ENCODE data around the gene RTN4. TPM values are rescaled to one million over a fixed set of nuclear protein-coding genes. Genes with fewer than 3 reads are reported as not detected.

Gene RTN4
- total and polyA plus RNA-seq, 2 experiments from 2014 or later = 186 to 223 TPM

DNA sequence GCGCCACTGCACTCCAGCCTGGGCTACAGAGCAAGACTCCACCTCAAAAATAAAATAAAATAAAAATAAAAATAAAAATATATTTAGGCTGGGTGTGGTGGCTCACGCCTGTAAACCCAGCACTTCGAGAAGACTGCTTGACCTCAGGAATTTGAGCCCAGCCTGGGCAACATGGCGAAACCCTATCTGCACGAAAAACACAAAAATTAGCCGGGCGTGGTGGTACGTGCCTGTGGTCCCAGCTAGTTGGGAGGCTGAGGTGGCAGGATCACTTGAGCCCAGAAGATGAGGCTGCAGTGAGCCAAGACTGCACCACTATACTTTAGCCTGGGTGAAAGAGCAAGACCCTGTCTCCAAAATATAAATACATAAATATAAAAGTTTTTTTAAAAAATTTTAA lies 6.4 kb downstream of the RTN4 start:
- Histone ChIP-seq H3K27ac (no peak overlapping the region), H3K9me3 (ENCODE audit: low read depth) (no peaks in the 10 kb centered on the region), H3K4me3 (no peak overlapping the region), H3K4me1 (ENCODE audit: low read depth) (peaks cover 15% of the 10 kb centered on the region), H3K27me3 (no peaks in the 10 kb centered on the region), H3K36me3 (no peaks in the 10 kb centered on the region)
- DNase-seq (ENCODE audit: low read depth in 1 of 2, low spot score in 1 of 2) = no peak
- TF ChIP-seq, protein P1, sequence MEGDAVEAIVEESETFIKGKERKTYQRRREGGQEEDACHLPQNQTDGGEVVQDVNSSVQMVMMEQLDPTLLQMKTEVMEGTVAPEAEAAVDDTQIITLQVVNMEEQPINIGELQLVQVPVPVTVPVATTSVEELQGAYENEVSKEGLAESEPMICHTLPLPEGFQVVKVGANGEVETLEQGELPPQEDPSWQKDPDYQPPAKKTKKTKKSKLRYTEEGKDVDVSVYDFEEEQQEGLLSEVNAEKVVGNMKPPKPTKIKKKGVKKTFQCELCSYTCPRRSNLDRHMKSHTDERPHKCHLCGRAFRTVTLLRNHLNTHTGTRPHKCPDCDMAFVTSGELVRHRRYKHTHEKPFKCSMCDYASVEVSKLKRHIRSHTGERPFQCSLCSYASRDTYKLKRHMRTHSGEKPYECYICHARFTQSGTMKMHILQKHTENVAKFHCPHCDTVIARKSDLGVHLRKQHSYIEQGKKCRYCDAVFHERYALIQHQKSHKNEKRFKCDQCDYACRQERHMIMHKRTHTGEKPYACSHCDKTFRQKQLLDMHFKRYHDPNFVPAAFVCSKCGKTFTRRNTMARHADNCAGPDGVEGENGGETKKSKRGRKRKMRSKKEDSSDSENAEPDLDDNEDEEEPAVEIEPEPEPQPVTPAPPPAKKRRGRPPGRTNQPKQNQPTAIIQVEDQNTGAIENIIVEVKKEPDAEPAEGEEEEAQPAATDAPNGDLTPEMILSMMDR (IDR thresholded peaks at IDR 0.05; ENCODE audit: low read depth, low read length) = no peak

DNA sequence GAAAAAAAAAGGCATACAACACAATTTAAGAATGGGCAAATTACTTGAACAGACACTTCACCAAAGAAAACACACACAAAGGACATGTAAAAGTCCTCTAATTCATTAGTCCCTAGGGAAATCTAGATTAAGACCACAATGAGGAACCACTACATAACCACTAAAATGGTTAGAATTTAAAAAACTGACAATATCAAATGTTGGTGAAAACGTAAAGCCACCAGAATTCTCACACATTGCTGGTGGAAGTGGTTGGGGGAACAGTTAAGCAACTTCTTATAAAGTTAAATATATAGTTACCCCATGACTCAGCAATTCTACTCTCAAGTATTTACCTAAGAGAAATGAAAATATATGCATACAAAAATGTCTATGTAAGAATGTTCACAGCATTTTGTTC lies 11.8 kb downstream of the RTN4 start:
- TF ChIP-seq, protein P1 (IDR thresholded peaks at IDR 0.05; ENCODE audit: low read depth, low read length) = no peak
- Histone ChIP-seq H3K27me3 (no peaks in the 10 kb centered on the region), H3K4me3 (no peak overlapping the region), H3K4me1 (ENCODE audit: low read depth) (peaks cover 7% of the 10 kb centered on the region), H3K9me3 (ENCODE audit: low read depth) (no peaks in the 10 kb centered on the region), H3K36me3 (no peaks in the 10 kb centered on the region), H3K27ac (no peak overlapping the region)
- no peak for DNase-seq (ENCODE audit: low read depth in 1 of 2, low spot score in 1 of 2)

DNA sequence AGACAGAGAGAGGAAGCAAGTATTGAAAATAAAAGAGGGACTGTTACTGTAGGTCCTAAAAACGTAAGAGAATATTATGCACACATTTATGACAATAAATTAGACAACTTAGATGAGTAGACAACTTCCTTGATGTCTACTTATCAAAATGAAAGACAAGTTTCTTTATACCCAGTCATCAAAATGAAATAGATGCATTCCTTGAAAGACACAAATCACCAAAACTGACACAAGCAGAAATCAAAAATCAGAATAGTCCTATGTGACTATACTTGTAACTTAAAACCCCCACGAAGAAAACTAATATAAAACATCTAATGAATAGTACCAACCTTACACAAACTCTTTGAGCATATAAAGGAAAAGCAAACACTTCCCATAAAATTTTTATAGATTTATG lies 14.5 kb downstream of the RTN4 start:
- Histone ChIP-seq H3K4me3 (no peak overlapping the region), H3K36me3 (no peaks in the 10 kb centered on the region), H3K27ac (no peak overlapping the region), H3K27me3 (no peaks in the 10 kb centered on the region), H3K9me3 (ENCODE audit: low read depth) (no peaks in the 10 kb centered on the region), H3K4me1 (ENCODE audit: low read depth) (peaks cover 8% of the 10 kb centered on the region)
- TF ChIP-seq, protein P1 (IDR thresholded peaks at IDR 0.05; ENCODE audit: low read depth, low read length) = no peak
- DNase-seq (ENCODE audit: low read depth in 1 of 2, low spot score in 1 of 2) = no peak

DNA sequence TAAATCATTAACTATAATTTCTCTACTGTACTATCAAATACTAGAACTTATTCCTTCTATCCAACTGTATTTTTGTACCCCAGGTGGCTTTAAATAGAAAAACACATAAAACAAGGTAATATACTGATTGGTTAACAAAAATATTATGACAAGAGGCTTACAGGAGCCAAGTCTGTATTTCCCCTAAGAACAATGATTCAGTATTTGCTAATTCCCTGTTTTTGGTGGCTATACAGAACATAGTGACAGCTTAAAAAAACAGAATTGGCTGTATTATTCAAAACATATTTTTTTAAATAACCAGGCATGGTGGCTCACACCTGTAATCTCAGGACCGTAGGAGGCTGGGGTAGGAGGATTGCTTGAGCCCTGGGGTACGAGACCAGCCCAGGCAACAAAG lies 16.3 kb downstream of the RTN4 start:
- Histone ChIP-seq H3K4me3 (no peak overlapping the region), H3K36me3 (no peaks in the 10 kb centered on the region), H3K27me3 (no peaks in the 10 kb centered on the region), H3K27ac (no peak overlapping the region), H3K4me1 (ENCODE audit: low read depth) (peaks cover 3% of the 10 kb centered on the region), H3K9me3 (ENCODE audit: low read depth) (no peaks in the 10 kb centered on the region)
- no peak for DNase-seq (ENCODE audit: low read depth in 1 of 2, low spot score in 1 of 2)
- TF ChIP-seq, protein P1 (IDR thresholded peaks at IDR 0.05; ENCODE audit: low read depth, low read length) = no peak

DNA sequence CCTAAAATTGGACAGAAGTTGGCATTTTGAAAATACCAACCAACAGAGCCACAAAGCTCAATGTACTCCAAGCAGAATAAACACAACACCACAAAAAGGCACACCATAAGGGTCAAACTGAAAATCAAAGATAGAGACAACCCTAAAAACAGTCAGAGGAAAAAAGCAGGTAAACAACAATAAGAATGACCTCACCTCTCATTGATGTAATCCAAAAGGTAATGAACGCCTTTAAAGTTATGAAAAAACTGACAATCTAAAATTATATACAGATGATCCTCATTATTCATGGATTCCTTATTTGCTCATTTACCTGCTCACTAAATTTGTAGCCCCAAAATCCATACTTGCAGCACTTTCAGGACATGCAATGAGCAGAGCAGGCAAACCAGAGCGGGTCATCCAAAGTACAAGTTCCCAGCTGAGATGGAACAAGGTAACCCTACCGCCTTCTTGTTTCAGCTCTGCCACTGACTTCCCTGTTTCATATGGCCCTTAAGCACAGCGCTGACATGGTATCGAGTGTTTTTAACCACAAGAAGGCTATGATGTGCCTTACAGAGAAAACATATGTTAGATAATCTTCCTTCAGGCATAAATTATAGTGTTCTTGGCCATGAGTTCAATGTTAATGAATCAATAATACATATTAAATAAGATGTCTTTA lies 17.0 kb downstream of the RTN4 start:
- H3K27me3 ChIP-seq = no peaks in the 10 kb centered on the region
- H3K4me3 ChIP-seq = no peak overlapping the region
- TF ChIP-seq, protein P1 (IDR thresholded peaks at IDR 0.05; ENCODE audit: low read depth, low read length) = no peak
- peaks cover 9% of the 10 kb centered on the region for H3K4me1 ChIP-seq (ENCODE audit: low read depth)
- no peaks in the 10 kb centered on the region for H3K36me3 ChIP-seq
- DNase-seq (ENCODE audit: low read depth in 1 of 2, low spot score in 1 of 2) = no peak
- no peaks in the 10 kb centered on the region for H3K9me3 ChIP-seq (ENCODE audit: low read depth)
- H3K27ac ChIP-seq = no peak overlapping the region

Data from cardiac muscle cell (in vitro differentiated cells and primary cell).